Osteoblast (primary cell): ENCODE data around the gene EXOSC2. TPM values are rescaled to one million over a fixed set of nuclear protein-coding genes. Genes with fewer than 3 reads are reported as not detected.
A peak's percentile ranks its signal among the peaks of the same experiment; 100 is the strongest.

ENCODE experiments used
- DNase-seq: peaks from one replicate; pipeline ENCODE4 v3.0.0; 2011; ENCODE audit warnings: low spot score, mixed read lengths; ENCODE audit not compliant: insufficient read length; ENCODE audit errors: missing footprints
- H2AFZ ChIP-seq: 2 replicates; pipeline ENCODE4 v1.6.0; 2011; ENCODE audit warnings: mild to moderate bottlenecking, low read length
- H3K27ac ChIP-seq: 2 replicates; pipeline ENCODE4 v1.5.1; 2011; ENCODE audit warnings: mild to moderate bottlenecking, low read depth, low read length, moderate library complexity
- H3K27me3 ChIP-seq: 2 replicates; pipeline ENCODE4 v1.6.0; 2012; ENCODE audit warnings: mild to moderate bottlenecking, control low read depth, inconsistent platforms, low read length, moderate library complexity; ENCODE audit not compliant: insufficient read depth
- H3K36me3 ChIP-seq: 2 replicates; pipeline ENCODE4 v1.5.1; 2011; ENCODE audit warnings: mild to moderate bottlenecking, low read length, control low read depth, moderate library complexity; ENCODE audit not compliant: insufficient read depth
- H3K4me1 ChIP-seq: 2 replicates; pipeline ENCODE4 v1.5.1; 2011; ENCODE audit warnings: mild to moderate bottlenecking, low read length, control low read depth, moderate library complexity; ENCODE audit not compliant: insufficient read depth
- H3K4me2 ChIP-seq: 2 replicates; pipeline ENCODE4 v1.6.0; 2011; ENCODE audit warnings: mild to moderate bottlenecking, low read length; ENCODE audit not compliant: insufficient read depth
- H3K4me3 ChIP-seq: fragments of 200-600 bp; sonication (generic); 3 replicates; pipeline ENCODE4 v1.5.1; 2012; ENCODE audit warnings: mild to moderate bottlenecking, low read length, inconsistent platforms; ENCODE audit not compliant: insufficient read depth
- H3K79me2 ChIP-seq: 2 replicates; pipeline ENCODE4 v1.6.0; 2012; ENCODE audit warnings: mild to moderate bottlenecking, low read length, control low read depth, inconsistent platforms; ENCODE audit not compliant: insufficient read depth
- H3K9me3 ChIP-seq: 2 replicates; pipeline ENCODE4 v1.5.1; 2011; ENCODE audit warnings: low read depth, low read length, control low read depth
- H4K20me1 ChIP-seq: 2 replicates; pipeline ENCODE4 v1.6.0; 2012; ENCODE audit warnings: mild to moderate bottlenecking, low read length, control low read depth; ENCODE audit not compliant: insufficient read depth
- total RNA-seq: library from RNA; depleted of rRNA; stranded (reverse); fragments of >200 nt; gene quantifications from 2 replicates; pipeline ENCODE4 v1.2.3, GENCODE V29; 2012
- TF ChIP-seq, protein P1 (sequence below): IDR thresholded peaks from 2 replicates; pipeline ENCODE4 v1.5.1; 2011; ENCODE audit warnings: mild to moderate bottlenecking, low read depth, low read length, moderate library complexity; ENCODE audit errors: extremely low read depth

Gene EXOSC2
- total RNA-seq, 1 donor: 22.1 TPM

DNA sequence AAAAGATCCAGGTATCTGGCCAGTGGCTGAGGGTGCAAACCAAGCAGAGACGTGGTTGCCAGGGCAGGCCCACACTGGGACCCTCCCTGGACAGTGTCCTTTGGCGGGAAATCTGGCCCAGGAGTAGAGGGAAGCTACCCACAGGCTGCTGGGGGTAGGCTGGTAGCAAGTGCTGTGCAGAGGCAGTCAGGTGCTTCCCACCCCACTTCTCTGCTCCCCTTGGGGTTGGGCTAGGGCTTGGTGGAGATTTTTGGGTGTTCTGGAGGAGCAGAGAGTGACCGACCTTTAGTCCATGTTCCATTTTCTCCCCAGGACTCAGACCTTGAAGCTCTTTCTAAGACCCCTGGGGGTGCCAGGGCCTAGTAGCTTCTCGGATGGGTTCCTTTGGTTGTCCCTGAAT, 23.6 kb upstream of the EXOSC2 start:
- peaks cover 34% of the 10 kb centered on the region for H3K27me3 ChIP-seq
- peak; percentile 63 for DNase-seq
- TF ChIP-seq, protein P1, sequence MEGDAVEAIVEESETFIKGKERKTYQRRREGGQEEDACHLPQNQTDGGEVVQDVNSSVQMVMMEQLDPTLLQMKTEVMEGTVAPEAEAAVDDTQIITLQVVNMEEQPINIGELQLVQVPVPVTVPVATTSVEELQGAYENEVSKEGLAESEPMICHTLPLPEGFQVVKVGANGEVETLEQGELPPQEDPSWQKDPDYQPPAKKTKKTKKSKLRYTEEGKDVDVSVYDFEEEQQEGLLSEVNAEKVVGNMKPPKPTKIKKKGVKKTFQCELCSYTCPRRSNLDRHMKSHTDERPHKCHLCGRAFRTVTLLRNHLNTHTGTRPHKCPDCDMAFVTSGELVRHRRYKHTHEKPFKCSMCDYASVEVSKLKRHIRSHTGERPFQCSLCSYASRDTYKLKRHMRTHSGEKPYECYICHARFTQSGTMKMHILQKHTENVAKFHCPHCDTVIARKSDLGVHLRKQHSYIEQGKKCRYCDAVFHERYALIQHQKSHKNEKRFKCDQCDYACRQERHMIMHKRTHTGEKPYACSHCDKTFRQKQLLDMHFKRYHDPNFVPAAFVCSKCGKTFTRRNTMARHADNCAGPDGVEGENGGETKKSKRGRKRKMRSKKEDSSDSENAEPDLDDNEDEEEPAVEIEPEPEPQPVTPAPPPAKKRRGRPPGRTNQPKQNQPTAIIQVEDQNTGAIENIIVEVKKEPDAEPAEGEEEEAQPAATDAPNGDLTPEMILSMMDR: no peak
- no peaks in the 10 kb centered on the region for H3K36me3 ChIP-seq
- no peak overlapping the region for H2AFZ ChIP-seq
- no peaks in the 10 kb centered on the region for H3K4me1 ChIP-seq
- H4K20me1 ChIP-seq: no peaks in the 10 kb centered on the region
- no peaks in the 10 kb centered on the region for H3K9me3 ChIP-seq
- no peak overlapping the region for H3K4me3 ChIP-seq
- no peaks in the 10 kb centered on the region for H3K79me2 ChIP-seq
- no peak overlapping the region for H3K27ac ChIP-seq
- no peak overlapping the region for H3K4me2 ChIP-seq

GRCh38 chr9:130670644-130671043, 22.9 kb upstream of the EXOSC2 start:
- H4K20me1 ChIP-seq: no peaks in the 10 kb centered on the region
- H3K79me2 ChIP-seq: no peaks in the 10 kb centered on the region
- peak; percentile 67 for DNase-seq

GRCh38 chr9:130672466-130672865, 21.1 kb upstream of the EXOSC2 start:
- no peaks in the 10 kb centered on the region for H3K4me1 ChIP-seq
- no peaks in the 10 kb centered on the region for H4K20me1 ChIP-seq
- no peaks in the 10 kb centered on the region for H3K79me2 ChIP-seq
- no peak overlapping the region for H3K4me2 ChIP-seq
- H3K27ac ChIP-seq: no peak overlapping the region
- TF ChIP-seq, protein P1: no peak
- H3K9me3 ChIP-seq: no peaks in the 10 kb centered on the region
- H3K4me3 ChIP-seq: no peak overlapping the region
- H3K36me3 ChIP-seq: no peaks in the 10 kb centered on the region
- H2AFZ ChIP-seq: no peak overlapping the region
- peak; percentile 80 for DNase-seq
- H3K27me3 ChIP-seq: peaks cover 9% of the 10 kb centered on the region

More at GRCh38 chr9:130670644-130671043, 22.9 kb upstream of the EXOSC2 start:
- peaks cover 27% of the 10 kb centered on the region for H3K27me3 ChIP-seq
- H3K27ac ChIP-seq: no peak overlapping the region
- H3K4me3 ChIP-seq: no peak overlapping the region
- H3K9me3 ChIP-seq: no peaks in the 10 kb centered on the region
- H2AFZ ChIP-seq: no peak overlapping the region
- TF ChIP-seq, protein P1: no peak
- H3K36me3 ChIP-seq: no peaks in the 10 kb centered on the region
- H3K4me1 ChIP-seq: no peaks in the 10 kb centered on the region
- H3K4me2 ChIP-seq: no peak overlapping the region

DNA sequence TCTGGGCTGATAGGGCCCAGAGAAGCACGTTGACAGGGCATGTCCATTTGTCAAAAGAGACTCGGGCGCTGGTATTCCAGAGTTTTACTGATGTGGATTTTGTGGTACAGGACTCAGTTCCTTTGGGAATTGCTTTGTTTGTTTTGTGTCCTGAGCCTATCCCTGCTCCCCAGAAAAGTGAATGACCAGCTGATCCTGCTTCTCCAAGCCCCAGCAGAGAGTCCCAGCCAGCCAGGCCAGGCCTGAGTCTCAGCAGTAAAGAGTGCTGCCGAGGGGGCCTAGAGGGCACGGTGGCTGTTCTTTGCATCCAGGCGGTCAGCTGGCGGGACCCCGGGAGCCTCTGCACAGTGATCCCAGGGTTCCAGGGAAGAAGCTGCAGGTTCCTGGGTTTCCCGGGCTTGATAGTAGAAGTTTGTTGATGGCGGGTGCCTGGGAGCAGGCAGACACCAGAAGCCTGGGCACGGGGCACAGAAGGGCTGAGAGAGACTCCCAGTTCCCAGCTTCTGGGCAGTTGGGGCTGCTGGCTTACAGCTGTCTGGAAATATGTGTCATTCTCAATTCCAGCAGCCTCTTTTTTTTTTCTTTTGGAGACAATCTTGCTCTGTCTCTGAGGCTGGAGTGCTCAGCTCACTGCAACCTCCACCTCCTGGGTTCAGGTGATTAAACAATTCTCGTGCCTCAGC, 20.5 kb upstream of the EXOSC2 start:
- H3K4me2 ChIP-seq: no peak overlapping the region
- H3K4me3 ChIP-seq: no peak overlapping the region
- H4K20me1 ChIP-seq: no peaks in the 10 kb centered on the region
- H3K36me3 ChIP-seq: no peaks in the 10 kb centered on the region
- peak; percentile 78 for DNase-seq
- H3K27me3 ChIP-seq: peaks cover 3% of the 10 kb centered on the region
- H3K9me3 ChIP-seq: no peaks in the 10 kb centered on the region
- peak overlapping the region; percentile 38 for H2AFZ ChIP-seq
- no peaks in the 10 kb centered on the region for H3K4me1 ChIP-seq
- TF ChIP-seq, protein P1: no peak
- H3K27ac ChIP-seq: no peak overlapping the region
- H3K79me2 ChIP-seq: no peaks in the 10 kb centered on the region
